GM19238 (cell line): ENCODE results near the gene SYNJ2.

Experiments
- DNase-seq: peaks from one replicate; pipeline ENCODE4 v3.0.0; 2011; ENCODE audit warnings: low spot score; ENCODE audit not compliant: insufficient read length

SYNJ2 gene

DNA sequence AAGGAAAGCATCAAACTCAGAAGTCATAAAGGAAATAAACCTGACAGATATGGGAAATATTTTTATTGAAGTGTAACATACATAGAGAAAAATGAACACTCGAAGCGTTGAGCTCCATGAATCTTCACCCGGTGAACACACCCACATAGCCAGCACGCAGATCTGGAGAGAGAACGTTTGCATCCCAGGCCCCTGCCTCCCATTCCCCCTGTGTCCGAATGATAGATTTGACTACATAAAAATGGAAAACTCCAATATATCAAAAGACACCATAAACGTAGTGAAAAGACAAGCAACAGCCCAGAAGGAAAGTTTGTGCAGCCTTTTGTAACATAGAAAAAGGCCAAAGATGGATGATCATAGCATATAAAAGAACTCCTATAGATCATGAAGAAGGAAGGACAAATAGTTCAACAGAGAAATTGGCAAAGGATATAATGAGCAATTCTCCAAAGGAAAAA, 17.1 kb downstream of the SYNJ2 start:
- DNase-seq, result no peak

GRCh38 chr6:157999168-158000051, 17.7 kb downstream of the SYNJ2 start:
- no peak for DNase-seq

DNA sequence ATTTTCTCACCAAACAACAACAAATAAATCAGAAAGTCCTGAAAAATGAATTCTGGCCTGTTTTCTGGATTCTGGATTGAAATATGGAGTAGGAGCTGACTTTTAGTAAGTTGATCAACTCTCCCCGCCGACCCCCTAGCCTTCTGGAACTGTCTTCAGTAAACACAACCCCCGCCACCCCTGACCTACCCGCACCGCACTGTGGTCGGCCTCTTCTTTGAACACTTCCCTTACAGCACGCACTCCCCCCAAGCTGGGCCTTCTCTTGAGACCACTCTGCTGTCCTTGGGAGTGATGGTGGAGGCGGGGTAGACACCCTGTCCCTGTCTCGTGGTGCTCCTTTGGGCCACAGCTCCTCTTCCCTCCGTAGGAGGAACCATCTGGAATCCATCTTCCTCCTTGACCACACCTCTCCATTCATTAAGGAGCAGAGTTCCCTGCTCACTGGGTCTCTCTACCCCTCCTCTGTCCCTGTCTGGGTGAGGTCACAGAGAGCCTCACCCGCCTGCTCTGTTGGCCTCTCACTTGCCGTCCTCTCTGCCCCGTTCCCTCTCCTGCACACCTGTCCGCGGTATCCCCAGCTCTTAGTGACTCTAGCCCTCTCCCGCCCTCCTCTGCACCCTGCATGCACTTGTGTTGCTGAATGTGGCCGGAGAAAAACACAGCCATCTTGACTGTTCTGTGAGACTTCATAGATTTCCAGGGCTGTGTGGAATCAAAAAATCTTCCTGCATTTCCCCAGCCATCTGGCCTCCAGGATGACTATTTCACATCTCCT, 19.1 kb downstream of the SYNJ2 start:
- no peak for DNase-seq

GRCh38 chr6:158002249-158002950, 20.7 kb downstream of the SYNJ2 start:
- no peak for DNase-seq

- no peak for DNase-seq
These were observed 21.5 kb downstream of the SYNJ2 start for GRCh38 chr6:158002951-158003853.

GRCh38 chr6:158003910-158004700, 22.4 kb downstream of the SYNJ2 start:
- DNase-seq, result no peak

DNA sequence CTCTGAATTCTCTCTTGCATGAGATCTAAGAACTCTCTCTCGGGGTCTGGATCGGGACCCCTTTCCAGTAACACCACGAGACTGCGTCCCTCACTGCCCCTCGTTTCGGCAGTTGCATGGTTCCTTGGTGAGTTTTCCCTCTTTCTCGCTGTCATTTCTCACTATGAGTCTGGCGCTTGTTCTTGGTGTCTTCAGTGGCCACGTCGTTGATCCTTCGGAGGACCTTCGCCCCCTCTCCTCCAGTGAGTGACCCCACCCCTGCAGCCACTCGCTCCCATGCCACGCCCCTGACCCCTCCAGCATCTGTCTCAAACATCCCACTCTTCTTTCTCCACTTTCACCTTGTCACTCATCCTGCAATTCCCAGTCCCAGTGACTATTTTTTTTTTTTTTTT, 23.0 kb downstream of the SYNJ2 start:
- DNase-seq, result no peak

DNA sequence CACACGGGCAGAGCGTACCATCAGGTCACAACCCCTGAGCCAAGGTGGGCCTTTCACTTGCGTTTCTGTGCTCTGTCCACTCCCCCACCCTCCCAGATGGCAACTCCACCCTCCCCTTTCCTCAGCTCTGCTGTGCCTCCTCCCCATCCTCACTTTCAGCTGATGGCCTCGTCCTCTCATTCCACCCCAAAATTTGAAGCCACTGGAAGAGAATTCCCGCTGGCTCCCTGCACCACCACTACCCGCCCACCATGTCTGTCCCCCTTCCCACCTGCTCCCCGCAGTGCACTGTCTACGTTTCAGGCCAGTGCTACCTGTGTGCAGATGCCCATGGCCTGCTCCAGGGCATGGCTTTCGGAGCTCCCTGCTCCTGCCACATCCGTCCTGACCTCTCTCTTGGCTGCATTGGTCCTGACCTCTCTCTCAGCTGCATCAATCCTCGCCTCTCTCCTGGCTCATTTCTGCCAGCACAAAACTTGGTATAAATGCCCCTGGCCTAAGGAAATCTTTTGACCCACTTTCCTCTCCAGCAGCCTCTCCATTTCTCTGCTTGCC, 24.0 kb downstream of the SYNJ2 start:
- DNase-seq, result no peak

- DNase-seq, result no peak
These were observed 24.7 kb downstream of the SYNJ2 start for GRCh38 chr6:158006331-158006730.

DNA sequence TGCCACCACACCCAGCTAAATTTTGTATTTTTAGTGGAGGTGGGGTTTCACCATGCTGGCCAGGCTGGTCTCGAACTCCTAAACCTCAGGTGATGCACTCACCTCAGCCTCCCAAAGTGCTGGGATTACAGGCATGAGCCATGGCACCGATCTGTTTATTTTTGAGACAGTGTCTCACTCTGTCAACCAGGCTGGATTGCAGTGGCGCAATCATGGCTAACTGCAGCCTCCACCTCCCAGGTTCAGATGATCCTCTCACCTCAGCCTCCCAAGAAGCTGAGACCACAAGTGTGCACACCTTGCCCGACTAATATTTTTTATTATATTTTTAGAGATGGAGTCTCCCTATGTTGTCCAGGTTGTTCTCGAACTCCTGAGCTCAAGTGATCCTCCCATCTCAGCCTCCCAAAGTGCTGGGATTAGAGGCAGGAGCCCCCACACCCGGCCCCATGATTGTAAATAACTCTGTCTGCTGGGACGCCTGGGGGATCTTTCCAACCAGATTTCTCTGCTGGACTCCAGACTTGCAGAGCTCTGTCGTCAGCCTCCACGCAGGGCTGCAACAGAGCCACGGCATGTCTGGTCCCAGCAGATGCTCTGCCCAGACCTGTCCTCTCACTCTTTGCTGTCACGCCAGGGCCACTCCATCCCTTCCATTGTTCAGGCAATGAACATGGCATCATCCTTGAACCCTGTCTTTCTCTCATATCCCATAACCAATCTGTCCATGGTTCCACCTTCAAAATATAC, 25.3 kb downstream of the SYNJ2 start:
- DNase-seq, result no peak

DNA sequence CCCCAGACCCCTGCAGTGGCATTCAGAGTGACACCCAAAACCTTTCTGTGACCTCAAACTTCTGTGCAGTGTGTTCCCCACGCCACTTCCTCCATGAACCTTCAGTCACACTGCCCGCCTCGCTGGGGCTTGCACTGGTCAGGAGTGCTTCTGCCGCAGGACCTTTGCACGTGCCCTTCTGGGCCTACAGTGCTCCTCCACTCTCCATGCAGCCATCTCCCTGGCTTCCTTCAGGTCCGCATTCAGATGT, 27.1 kb downstream of the SYNJ2 start:
- no peak for DNase-seq

GRCh38 chr6:158009114-158009891, 27.6 kb downstream of the SYNJ2 start:
- DNase-seq, result no peak

DNA sequence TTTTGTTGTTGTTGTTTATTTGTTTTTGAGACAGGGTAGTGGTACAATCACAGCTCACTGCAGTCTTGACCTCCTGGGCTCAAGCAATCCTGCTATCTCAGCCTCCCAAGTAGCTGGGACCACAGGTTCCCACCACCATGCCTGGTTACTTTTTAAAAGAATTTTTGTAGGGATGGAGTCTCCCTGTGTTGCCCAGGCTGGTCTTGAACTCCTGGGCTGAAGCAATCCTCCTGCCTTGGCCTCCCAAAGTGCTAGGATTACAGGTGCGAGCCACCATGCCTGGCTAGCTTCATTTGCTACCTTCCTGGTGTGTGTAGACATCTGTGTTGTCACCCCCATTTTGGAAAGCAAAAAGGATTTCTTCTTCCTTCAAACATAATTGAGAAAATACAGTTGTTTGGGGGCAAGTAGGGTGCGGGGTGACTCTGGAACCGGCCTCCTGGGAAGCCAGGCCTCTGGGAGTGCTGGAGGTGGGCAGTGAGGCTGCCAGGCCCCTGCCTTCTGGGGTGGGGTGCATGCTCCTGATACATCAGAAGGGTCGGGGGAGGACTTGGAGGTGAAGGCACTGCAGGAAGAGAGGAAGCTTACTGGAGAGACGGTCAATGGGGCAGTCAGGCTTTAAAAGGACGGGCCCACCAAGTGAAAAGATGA, 28.4 kb downstream of the SYNJ2 start:
- DNase-seq, result no peak

- no peak for DNase-seq
These were observed 29.2 kb downstream of the SYNJ2 start for GRCh38 chr6:158010591-158011477.

GRCh38 chr6:158011478-158011920, 29.8 kb downstream of the SYNJ2 start:
- DNase-seq, result no peak

DNA sequence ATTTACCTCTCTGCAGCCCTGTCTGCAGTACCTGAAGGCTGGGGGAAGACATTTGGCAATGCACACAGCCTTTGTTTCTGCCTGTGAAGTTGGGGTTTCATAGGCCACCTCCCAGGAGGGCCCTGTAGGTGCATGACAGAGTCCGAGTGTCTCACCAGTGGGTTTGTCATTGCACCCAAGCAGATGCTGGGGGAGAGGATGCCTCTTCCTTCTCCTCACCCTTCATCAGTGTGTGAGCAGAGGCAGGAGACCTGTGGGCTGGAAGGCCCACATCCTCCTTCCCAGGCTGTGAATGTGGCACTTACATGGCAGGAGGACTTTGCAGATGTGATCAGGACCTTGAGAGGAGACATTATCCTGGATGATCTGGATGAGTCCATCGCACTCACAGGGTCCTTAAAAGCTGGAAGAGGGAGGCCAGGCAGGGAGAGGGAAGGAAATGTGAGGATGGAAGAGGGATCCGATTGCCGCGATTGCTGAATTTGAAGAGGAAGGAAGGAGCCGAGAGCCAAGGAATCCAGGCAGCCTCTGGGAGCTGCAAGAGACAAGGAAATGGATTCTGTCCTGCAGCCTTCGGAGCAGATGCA, 30.4 kb downstream of the SYNJ2 start:
- no peak for DNase-seq
